Fibroblast of lung (primary cell): ENCODE results near the gene BTBD9. TPM values are rescaled to one million over a fixed set of nuclear protein-coding genes. Genes with fewer than 3 reads are reported as not detected.

Source experiments
- DNase-seq, 2 donors: peaks; one replicate each; pipeline versions ENCODE4 v3.0.0 to v3.0.0-alpha.2; 2010; ENCODE audit warnings: low read depth in 2 of 2
- H2AFZ ChIP-seq: 2 replicates; pipeline ENCODE4 v1.5.1; 2012; ENCODE audit warnings: low read length, control low read depth, inconsistent platforms
- H3K27ac ChIP-seq: 2 replicates; pipeline ENCODE4 v1.5.1; 2011; ENCODE audit warnings: low read length, control low read depth; ENCODE audit not compliant: insufficient read depth
- H3K27me3 ChIP-seq: 2 replicates; pipeline ENCODE4 v1.5.1; 2011; ENCODE audit warnings: mild to moderate bottlenecking, low read length; ENCODE audit not compliant: control insufficient read depth, insufficient read depth
- H3K36me3 ChIP-seq: 2 replicates; pipeline ENCODE4 v1.5.1; 2011; ENCODE audit warnings: low read length; ENCODE audit not compliant: control insufficient read depth, insufficient read depth
- H3K4me1 ChIP-seq: 2 replicates; pipeline ENCODE4 v1.5.1; 2011; ENCODE audit warnings: low read length; ENCODE audit not compliant: control insufficient read depth, insufficient read depth; ENCODE audit errors: extremely low read depth
- H3K4me2 ChIP-seq: 2 replicates; pipeline ENCODE4 v1.5.1; 2011; ENCODE audit warnings: low read length, control low read depth; ENCODE audit not compliant: insufficient read depth; ENCODE audit errors: extremely low read depth
- H3K4me3 ChIP-seq, 4 experiments: fragments of 200-600 bp in 1 of 4; sonication (generic) in 1 of 4; replicated peaks in 1 of 4; 2 replicates each; pipeline ENCODE4 v1.5.1; 2011 to 2016; ENCODE audit warnings: low read length in 4 of 4, low read depth in 3 of 4, mild to moderate bottlenecking in 3 of 4, control low read depth in 2 of 4, inconsistent platforms in 1 of 4, mixed read lengths in 1 of 4; ENCODE audit not compliant: insufficient read depth in 1 of 4; ENCODE audit errors: control extremely low read depth in 1 of 4
- H3K79me2 ChIP-seq: 2 replicates; pipeline ENCODE4 v1.5.1; 2012; ENCODE audit warnings: mild to moderate bottlenecking, low read length, inconsistent platforms; ENCODE audit not compliant: control insufficient read depth, insufficient read depth
- H3K9ac ChIP-seq: 2 replicates; pipeline ENCODE4 v1.5.1; 2011; ENCODE audit warnings: mild to moderate bottlenecking, low read length, control low read depth; ENCODE audit not compliant: insufficient read depth
- H3K9me3 ChIP-seq: 2 replicates; pipeline ENCODE4 v1.5.1; 2012; ENCODE audit warnings: low read depth, low read length; ENCODE audit not compliant: control insufficient read depth, insufficient read depth
- H4K20me1 ChIP-seq: 2 replicates; pipeline ENCODE4 v1.5.1; 2011; ENCODE audit warnings: low read length; ENCODE audit not compliant: control insufficient read depth, insufficient read depth; ENCODE audit errors: extremely low read depth
- EZH2 ChIP-seq: IDR thresholded peaks from 2 replicates; pipeline ENCODE4 v1.5.1; 2012; ENCODE audit warnings: low read length, control low read depth, mild to moderate bottlenecking; ENCODE audit errors: missing control alignments
- polyA plus RNA-seq, 2 donors: library from polyadenylated mRNA; depleted of rRNA in 1 of 2; stranded (reverse) in 1 of 2; unstranded in 1 of 2; fragments of >200 nt; gene quantifications; 2 replicates each; pipeline ENCODE4 v1.2.1, GENCODE V29; 2011 to 2012; ENCODE audit warnings: missing spikeins in 1 of 2
- total RNA-seq: library from RNA; depleted of rRNA; stranded (reverse); fragments of >200 nt; gene quantifications from 2 replicates; pipeline ENCODE4 v1.2.1, GENCODE V29; 2014
- TF ChIP-seq, protein P1 (sequence below), 2 donors: IDR thresholded peaks in 1 of 2; conservative IDR thresholded peaks in 1 of 2; 1 replicate in 1 of 2; 2 replicates in 1 of 2; pipeline ENCODE4 v1.5.1; 2011 to 2012; ENCODE audit warnings: low read length in 2 of 2, control low read depth in 1 of 2, inconsistent platforms in 1 of 2, low read depth in 1 of 2, mild to moderate bottlenecking in 1 of 2

Gene BTBD9
- total and polyA plus RNA-seq, 2 donors (not counting 1 experiment from before 2014, with no cell fraction given) = 7.7 to 13.4 TPM

DNA sequence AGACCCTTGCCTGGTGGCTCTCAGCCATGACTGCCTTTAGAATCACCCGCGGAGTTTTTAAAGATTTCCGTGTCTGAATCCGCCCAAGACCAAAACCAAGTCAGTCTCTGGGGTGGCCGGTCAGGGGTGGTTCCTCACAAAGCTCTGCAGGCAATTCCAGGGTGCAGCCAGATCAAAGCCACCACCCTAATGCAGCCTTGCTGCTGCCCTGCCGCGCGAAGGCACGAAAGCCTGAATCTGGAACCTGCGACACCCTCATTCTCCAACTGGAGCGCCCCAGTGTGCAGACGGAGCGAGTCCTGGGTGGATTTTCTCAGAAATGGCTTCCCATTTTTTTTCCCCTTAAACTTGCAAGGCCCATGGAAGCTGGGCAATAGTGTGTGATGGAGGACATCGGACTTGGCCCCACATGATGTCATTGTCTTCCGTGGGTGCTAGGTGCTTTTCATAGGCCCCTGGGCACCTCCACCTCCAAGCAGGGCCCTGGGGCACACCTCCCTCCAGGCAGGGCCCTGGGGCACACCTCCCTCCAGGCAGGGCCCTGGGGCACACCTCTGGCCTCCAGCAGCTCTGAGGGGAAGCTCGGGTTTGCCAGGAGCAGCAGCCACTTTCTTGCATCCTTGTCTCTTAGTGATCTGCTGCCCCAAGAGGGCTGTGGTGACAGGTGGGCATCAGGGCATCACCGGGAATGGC, 477.1 kb downstream of the BTBD9 start:
- H3K79me2 ChIP-seq = no peaks in the 10 kb centered on the region
- no peak overlapping the region for H3K27ac ChIP-seq
- H4K20me1 ChIP-seq = no peaks in the 10 kb centered on the region
- H3K4me3 ChIP-seq = no peak overlapping the region
- H3K9ac ChIP-seq = no peak overlapping the region
- no peaks in the 10 kb centered on the region for H3K27me3 ChIP-seq
- H2AFZ ChIP-seq = no peak overlapping the region
- H3K4me1 ChIP-seq = no peaks in the 10 kb centered on the region
- TF ChIP-seq EZH2 = no peak
- TF ChIP-seq, protein P1, sequence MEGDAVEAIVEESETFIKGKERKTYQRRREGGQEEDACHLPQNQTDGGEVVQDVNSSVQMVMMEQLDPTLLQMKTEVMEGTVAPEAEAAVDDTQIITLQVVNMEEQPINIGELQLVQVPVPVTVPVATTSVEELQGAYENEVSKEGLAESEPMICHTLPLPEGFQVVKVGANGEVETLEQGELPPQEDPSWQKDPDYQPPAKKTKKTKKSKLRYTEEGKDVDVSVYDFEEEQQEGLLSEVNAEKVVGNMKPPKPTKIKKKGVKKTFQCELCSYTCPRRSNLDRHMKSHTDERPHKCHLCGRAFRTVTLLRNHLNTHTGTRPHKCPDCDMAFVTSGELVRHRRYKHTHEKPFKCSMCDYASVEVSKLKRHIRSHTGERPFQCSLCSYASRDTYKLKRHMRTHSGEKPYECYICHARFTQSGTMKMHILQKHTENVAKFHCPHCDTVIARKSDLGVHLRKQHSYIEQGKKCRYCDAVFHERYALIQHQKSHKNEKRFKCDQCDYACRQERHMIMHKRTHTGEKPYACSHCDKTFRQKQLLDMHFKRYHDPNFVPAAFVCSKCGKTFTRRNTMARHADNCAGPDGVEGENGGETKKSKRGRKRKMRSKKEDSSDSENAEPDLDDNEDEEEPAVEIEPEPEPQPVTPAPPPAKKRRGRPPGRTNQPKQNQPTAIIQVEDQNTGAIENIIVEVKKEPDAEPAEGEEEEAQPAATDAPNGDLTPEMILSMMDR (conservative IDR thresholded peaks at IDR 0.05 in 1 of 2, IDR thresholded peaks at IDR 0.05 in 1 of 2; ENCODE audit: low read depth in 1 of 2, low read length in 2 of 2) = no peak
- no peaks in the 10 kb centered on the region for H3K36me3 ChIP-seq
- no peak overlapping the region for H3K4me2 ChIP-seq
- H3K9me3 ChIP-seq = no peaks in the 10 kb centered on the region
- DNase-seq = no peak

DNA sequence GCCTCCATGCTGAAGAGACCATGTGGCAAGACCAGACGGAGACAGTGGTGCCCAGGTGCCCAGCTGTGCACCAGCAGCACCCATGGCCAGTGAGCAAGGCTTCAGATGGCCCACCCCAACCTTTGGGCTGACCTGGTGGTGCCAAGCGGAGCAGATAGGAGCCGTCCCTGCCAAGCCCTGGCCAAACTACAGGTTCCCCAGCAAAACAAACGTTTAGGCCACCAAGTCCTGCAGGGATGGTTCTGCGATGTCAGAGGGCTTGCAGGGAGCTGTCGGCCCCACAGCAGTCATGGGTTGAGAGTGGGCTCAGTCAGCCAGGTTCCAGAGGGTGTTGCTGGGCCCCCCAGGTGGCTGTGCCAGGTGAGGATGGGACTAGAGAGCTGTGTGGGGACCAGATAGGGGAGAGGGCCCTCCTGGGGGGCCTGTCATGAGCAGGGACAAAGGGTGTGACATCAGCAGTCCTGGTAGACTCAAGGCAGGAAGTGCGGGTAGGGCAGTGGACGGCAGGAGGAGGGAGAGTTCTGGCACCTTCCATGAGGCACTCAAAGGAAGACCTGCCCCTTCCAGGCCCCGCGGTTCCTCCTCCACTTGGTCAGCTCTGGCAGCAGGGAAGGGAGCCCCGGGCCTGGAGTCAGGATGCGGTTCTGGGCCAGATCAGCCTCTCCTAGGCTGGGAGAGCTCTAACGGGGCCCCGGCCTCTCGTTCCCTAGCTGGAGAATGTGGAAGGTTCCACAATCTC, 477.8 kb downstream of the BTBD9 start:
- TF ChIP-seq EZH2 = no peak
- TF ChIP-seq, protein P1 (conservative IDR thresholded peaks at IDR 0.05 in 1 of 2, IDR thresholded peaks at IDR 0.05 in 1 of 2; ENCODE audit: low read depth in 1 of 2, low read length in 2 of 2) = no peak
- H2AFZ ChIP-seq = no peak overlapping the region
- no peak overlapping the region for H3K27ac ChIP-seq
- no peak overlapping the region for H3K4me2 ChIP-seq
- no peaks in the 10 kb centered on the region for H3K27me3 ChIP-seq
- H3K4me3 ChIP-seq = no peak overlapping the region
- DNase-seq = no peak
- H3K36me3 ChIP-seq = no peaks in the 10 kb centered on the region
- no peaks in the 10 kb centered on the region for H3K9me3 ChIP-seq
- H4K20me1 ChIP-seq = no peaks in the 10 kb centered on the region
- H3K4me1 ChIP-seq = no peaks in the 10 kb centered on the region
- H3K79me2 ChIP-seq = no peaks in the 10 kb centered on the region
- H3K9ac ChIP-seq = no peak overlapping the region

DNA sequence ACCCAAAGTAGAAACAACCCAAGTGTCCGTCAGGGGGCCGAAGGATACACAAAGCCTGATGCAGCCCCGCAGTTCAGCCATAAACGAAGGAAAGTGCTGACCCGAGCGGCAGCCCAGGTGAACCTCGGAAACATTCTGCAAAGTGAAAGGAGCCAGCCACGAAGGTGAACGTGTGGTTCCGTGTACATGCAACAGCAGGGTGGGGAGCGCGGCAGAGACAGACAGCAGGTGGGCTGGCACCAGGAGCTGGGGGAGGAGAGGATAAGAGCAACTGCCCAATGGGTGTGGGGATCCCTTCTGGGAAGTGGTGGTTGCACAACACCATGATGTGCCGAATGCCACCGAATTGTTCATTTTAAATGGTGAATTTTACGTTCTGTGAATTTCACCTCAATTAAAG, 478.4 kb downstream of the BTBD9 start:
- no peak overlapping the region for H3K27ac ChIP-seq
- no peaks in the 10 kb centered on the region for H3K9me3 ChIP-seq
- H3K79me2 ChIP-seq = no peaks in the 10 kb centered on the region
- no peaks in the 10 kb centered on the region for H3K36me3 ChIP-seq
- H2AFZ ChIP-seq = no peak overlapping the region
- DNase-seq = no peak
- H3K4me1 ChIP-seq = no peaks in the 10 kb centered on the region
- no peaks in the 10 kb centered on the region for H4K20me1 ChIP-seq
- TF ChIP-seq, protein P1 (conservative IDR thresholded peaks at IDR 0.05 in 1 of 2, IDR thresholded peaks at IDR 0.05 in 1 of 2; ENCODE audit: low read depth in 1 of 2, low read length in 2 of 2) = no peak
- no peak for TF ChIP-seq EZH2
- H3K4me2 ChIP-seq = no peak overlapping the region
- no peak overlapping the region for H3K9ac ChIP-seq
- no peaks in the 10 kb centered on the region for H3K27me3 ChIP-seq
- H3K4me3 ChIP-seq = no peak overlapping the region
